ENCODE data around the gene GLI2. TPM values are rescaled to one million over a fixed set of nuclear protein-coding genes. Genes with fewer than 3 reads are reported as not detected.

The GLI2 gene
- total and polyA plus RNA-seq, 2 of the 4 experiments (the other 2 are of a cell fraction) = 3.8 to 26.0 TPM

DNA sequence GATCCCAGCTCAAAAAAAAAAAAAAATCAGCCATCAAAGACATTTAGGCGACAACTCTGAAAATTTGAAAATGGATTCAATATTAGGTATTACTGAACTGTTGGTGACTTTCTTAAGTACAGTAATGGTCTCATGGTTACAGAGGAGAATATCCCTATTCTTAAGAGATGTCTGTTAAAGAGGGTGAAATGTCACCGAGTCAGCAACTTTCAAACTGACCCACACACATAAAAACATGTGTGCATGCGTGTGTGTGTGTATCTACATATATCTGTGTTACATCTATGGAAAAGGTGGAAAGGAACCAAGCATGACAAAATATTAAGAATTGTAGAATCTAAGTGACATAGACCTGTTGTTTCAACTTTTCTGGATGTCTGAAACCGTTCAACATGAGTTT, 41.6 kb upstream of the GLI2 start:
- BruUV-seq (replicated peaks) = no TSS peak
- Histone ChIP-seq H2BK5ac (ENCODE audit: low read depth, low read length, poor library complexity, severe bottlenecking) (no peak overlapping the region), H2BK120ac (ENCODE audit: low read depth, low read length) (no peak overlapping the region), H3K9me3 (ENCODE audit: control insufficient read depth, insufficient read depth, low read length) (no peaks in the 10 kb centered on the region), H3K4me2 (ENCODE audit: low read depth, low read length) (no peak overlapping the region), H2AK5ac (ENCODE audit: low read depth, low read length) (no peak overlapping the region), H2BK15ac (ENCODE audit: low read depth, low read length) (no peak overlapping the region), H3K36me3 (ENCODE audit: control insufficient read depth, insufficient read depth, low read length) (no peaks in the 10 kb centered on the region), H3K14ac (replicated peaks; ENCODE audit: low read depth, low read length) (no peak overlapping the region), H3K79me1 (ENCODE audit: low read depth in 1 of 2, low read length in 2 of 2) (no peaks in the 10 kb centered on the region), H3K9me1 (ENCODE audit: insufficient read depth, low read length) (peaks cover 3% of the 10 kb centered on the region; the same call in 1 of the 2 replicates), H2AFZ (replicated peaks; ENCODE audit: low read length, poor library complexity) (no peak overlapping the region), H3K4me1 (ENCODE audit: control insufficient read depth, insufficient read depth, low read length) (peaks cover 5% of the 10 kb centered on the region; the same call in 1 of the 2 replicates), H4K20me1 (ENCODE audit: insufficient read depth, low read length) (no peaks in the 10 kb centered on the region), H3K27ac (ENCODE audit: insufficient read depth, low read length) (no peak overlapping the region), H4K5ac (ENCODE audit: low read depth, low read length) (no peak overlapping the region), H3K4me3 (ENCODE audit: insufficient read depth, low read depth, low read length) (no peak overlapping the region), H3K27me3 (ENCODE audit: control insufficient read depth, insufficient read depth, low read length) (peaks cover 6% of the 10 kb centered on the region), H3K56ac (ENCODE audit: extremely low read depth, insufficient read depth, low read length) (no peak overlapping the region), H2BK20ac (ENCODE audit: low read depth, low read length) (no peak overlapping the region), H4K91ac (ENCODE audit: insufficient read depth, low read depth, low read length) (no peak overlapping the region), H3K23ac (ENCODE audit: low read depth, low read length) (no peak overlapping the region), H4K8ac (ENCODE audit: low read depth in 2 of 2, low read length in 2 of 2) (no peak overlapping the region), H3K18ac (ENCODE audit: low read depth, low read length) (no peak overlapping the region), H3K4ac (ENCODE audit: low read depth, low read length) (no peak overlapping the region), H3K9ac (ENCODE audit: low read depth, low read length) (no peak overlapping the region), H2AK9ac (replicated peaks; ENCODE audit: low read depth, low read length, poor library complexity) (no peak overlapping the region)
- intact Hi-C loops (cut with micrococcal nuclease) (loop anchor here (10.0 kb wide), 3 partner anchors 81 to 241 kb away; no protein-coding TSS in a partner anchor), dilution Hi-C loops (cut with HindIII; ENCODE audit: low sequenced_read_pairs, unreplicated experiment) (no loop called here), in situ Hi-C loops (cut with MboI; ENCODE audit: low sequenced_read_pairs) (loop anchor here (25.0 kb wide), 2 partner anchors 668 to 957 kb away; no protein-coding TSS in a partner anchor)
- CTCF ChIA-PET = interaction anchor here (0.6 to 0.7 kb wide), 2 partner anchors 328 to 386 kb away, joined by 3 to 4 read pairs; no protein-coding TSS in a partner anchor
- no peak for TF ChIP-seq BHLHE40 (IDR thresholded peaks at IDR 0.05; ENCODE audit: low read depth, low read length)
- peak; percentile 85 for TF ChIP-seq MAFK (IDR thresholded peaks at IDR 0.05; ENCODE audit: low read depth, low read length)
- WGBS, 2 experiments (ENCODE audit: extremely low coverage in 2 of 2, insufficient read length in 1 of 2) = no CpG with 5 or more reads among the region's 4 CpGs
- ATAC-seq (ENCODE audit: low read depth) (no peak), DNase-seq (no peak)
- POLR2A ChIA-PET (ENCODE audit: unreplicated experiment) = no interaction called here

Data from IMR-90 (cell line).